ENCODE measurements around the gene CHD9.
"Not testable (repeated sequence)": the region's sequence is repeated elsewhere in the genome, so short reads cannot be mapped to it uniquely, and the experiment has no call there.

CHD9 gene

DNA sequence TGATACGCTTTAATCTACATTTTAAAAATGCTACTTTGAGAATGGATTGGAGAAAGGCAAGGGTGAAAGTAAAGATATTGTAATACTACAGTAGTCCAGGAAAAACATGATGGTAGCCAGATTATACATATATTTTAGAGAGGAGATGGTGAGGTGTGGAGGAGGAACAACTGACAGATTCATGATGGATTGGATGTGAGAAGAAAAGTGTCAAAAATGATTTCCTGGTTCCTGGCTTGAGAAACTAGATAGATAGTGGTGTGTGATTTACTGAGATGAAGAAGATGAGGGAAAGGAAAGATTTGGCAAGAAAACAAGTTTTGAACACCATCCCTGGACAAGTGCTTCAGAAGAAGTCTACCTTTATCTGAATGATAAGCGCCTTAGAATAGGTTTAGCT lies 80.5 kb downstream of the CHD9 start:
- DNase-seq, result no peak

DNA sequence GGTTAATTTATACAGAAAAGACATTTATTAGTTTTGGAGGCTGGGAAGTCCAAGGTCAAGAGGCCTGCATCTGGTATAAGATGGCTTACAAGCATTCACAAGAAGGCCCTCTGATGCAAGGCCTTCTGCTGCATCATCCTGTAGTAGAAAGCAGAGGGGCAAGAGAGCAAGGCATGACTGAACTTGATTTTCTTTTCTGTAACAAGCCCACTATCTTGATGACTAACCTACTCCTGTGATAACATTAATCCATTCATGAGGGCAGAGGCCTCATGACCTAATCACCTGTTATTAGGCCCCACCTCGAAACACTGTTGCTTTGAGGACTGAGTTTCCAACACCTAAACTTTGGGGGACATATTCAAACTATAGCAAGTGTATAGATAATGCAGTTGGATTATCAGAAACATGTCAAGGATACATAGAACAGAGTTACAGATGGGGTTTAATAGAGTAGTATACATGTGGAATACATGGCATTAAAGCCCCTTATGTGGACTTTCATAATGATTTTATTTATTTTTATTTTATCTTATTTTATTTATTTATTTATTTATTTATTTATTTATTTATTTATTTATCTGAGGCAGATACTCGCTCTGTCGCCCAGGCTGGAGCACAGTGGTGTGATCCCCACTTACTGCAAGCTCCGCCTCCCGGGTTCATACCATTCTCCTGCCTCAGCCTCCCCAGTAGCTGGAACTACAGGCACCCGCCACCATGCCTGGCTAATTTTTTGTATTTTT lies 88.2 kb downstream of the CHD9 start:
- DNase-seq, result no peak

DNA sequence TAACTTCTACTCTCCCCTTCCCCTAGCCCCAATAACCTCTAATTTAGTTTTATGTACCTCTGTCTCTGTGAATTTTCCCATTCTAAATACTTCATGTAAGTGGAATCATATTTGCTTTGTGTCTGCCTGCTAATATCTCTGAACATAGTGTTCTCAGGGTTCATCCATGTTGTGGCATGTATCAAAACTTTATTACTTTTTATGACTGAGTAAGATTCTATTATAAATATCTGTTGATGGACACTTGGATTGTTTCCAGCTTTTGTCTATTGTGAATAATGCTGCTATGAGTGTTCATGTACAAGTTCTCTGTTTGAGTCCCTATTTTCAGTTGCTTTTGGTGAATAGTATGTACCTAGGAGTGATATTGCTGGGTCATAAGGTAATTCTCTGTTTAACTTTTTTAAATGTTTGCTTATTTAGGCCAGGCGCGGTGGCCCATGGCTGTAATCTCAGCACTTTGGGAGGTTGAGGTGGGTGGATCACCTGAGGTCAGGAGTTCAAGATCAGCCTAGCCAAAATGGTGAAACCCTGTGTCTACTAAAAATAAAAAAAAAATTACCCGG lies 92.8 kb downstream of the CHD9 start:
- no peak for DNase-seq

DNA sequence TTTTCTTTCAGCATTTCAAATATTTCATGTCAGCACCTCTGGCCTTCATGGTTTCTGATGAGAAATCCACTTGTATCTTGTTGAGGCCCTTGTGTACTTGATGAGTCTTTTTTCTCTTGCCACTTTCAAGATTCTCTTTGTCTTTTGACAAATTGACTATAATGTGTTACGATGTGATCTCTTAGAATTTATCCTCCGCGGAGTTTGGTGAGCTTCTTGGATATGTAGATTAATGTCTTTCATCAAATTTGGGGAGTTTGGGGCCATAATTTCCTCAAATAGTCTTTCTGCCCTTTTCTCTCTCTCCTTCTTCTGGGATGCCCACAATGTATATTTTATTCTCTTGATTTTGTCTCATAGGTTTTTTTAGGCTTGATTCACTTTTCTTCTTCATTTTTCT lies 96.0 kb downstream of the CHD9 start:
- no peak for DNase-seq

DNA sequence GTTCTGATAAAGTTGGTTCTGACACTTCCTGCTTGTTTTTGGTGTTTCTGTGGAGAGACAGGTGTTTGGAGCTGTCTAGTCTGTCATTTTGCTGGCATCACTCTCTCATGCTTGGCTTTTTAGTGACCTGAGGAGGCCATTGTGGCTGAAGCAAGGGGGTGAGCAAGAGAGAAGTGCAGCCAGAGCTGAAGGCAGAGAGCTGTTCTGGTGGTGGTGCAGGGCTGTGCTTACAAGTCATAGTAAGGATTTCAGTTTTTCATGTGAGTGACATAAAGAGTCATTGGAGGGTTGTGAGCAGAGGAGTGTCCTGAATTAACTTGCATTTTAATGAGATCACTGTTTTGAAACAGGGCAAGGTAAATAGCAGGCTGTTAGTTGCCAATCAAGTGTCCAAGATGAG lies 97.5 kb downstream of the CHD9 start:
- DNase-seq, result no peak

DNA sequence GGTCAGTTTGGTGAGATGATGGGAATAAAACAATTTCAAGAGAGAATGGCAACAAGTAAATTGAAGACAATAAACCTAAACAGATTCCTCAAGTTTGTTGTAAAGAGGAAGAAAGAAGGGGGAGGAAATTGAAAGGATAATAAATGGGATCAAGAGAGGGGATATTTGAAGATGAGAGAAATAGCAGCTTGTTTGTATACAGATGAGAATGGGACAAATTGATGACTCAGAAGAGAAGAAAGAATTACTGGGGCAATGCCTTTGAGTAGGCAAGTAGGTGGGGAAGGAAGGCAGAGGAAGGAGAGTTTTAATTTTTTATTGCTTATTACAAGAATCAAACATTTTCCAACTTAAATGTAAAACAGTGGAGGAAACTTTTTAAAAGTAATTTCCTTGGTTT lies 98.3 kb downstream of the CHD9 start:
- no peak for DNase-seq

DNA sequence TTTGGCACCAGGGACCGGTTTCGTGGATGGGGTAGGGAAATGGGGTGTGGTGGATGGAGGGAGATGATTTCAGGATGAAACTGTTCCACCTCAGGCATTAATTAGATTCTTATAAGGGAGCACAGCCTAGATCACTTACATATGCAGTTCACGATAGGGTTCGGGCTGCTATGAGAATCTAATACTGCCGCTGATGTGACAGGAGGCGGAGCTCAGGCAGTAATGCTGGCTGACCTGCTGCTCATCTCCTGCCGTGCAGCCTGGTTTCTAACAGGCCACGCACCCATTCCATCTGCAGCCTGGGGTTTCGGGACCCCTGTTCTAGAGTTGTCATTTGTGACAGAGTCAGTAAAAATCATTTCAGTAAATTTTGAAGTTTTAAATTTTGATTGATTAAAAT lies 99.7 kb downstream of the CHD9 start:
- no peak for DNase-seq

DNA sequence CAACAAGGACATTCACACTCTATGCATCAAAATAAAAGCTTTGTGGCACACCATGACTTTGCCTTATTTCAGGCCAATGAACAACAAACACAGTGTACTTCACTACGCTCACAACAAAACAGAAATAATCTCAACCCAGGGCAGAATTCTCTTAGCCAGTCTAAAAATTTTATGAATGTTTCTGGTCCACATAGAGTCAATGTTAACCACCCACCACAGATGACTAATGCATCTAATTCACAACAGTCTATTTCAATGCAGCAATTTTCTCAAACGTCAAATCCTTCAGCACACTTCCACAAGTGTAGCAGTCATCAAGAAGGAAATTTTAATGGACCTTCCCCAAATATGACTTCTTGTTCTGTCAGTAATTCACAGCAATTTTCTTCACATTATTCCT lies 101.7 kb downstream of the CHD9 start:
- DNase-seq, result no peak

DNA sequence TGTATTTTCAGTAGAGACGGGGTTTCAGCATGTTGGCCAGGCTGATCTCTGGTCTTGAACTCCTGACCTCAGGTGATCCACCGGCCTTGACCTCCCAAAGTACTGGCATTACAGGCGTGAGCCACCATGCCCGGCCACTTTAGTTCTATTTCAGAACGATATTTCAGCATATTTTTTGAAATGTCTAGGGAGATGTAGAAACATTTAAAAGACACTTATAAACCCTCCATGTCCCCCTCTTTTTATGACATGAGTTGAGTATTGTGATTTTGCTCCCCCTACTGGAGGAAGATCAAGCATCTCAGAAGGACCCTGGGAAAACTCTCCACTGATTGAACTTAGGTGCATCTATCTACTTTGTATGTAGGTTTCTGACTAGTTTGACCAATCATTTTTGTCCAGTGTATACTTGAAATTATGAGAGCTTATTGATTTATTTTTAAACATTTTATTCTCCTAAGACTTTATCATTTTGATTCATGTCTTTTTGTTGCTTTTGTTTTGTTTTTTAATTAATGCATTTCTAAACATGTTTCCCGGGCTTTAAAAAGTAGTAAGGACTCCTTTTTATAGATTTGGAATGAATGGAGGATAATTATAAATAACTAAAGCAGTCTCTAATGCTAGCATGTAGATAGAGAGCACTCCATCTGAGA lies 105.1 kb downstream of the CHD9 start:
- DNase-seq, result no peak

DNA sequence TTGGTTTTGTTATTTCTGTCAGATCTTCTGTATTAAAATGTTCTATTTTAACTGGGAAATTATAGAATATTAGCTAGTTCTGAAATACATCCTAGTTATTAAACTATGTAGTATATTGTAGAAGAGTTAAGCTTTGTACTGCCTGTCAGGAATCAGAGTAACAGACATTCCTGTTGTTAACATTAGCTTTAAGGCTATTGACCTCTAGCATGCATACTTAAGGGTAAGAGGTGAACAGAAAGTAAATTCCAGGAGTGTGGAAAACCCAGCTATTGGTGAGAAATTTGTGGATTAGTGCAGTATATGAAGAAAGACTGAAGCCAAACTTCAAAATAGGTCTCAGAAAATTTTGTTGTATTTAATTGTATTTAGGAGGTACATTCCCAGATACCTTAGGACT lies 111.3 kb downstream of the CHD9 start:
- DNase-seq, result no peak

DNA sequence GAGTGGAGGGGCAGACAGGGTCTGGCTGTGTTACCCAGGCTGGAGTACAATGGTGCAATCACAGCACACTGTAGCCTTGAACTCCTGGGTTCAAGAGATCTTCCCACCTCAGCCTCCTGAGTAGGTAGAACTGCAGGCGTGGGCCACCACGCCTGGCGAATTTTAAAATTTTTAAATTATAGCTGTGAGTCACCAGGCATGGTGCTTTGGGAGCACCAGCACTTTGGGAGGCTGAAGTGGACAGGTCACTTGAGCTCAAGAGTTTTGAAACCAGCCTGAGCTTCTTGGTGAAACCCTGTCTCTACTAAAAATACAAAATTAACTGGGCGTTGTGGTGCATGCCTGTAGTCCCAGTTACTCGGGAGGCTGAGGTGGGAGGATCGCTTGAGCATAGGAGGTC lies 114.0 kb downstream of the CHD9 start:
- DNase-seq, result no peak

DNA sequence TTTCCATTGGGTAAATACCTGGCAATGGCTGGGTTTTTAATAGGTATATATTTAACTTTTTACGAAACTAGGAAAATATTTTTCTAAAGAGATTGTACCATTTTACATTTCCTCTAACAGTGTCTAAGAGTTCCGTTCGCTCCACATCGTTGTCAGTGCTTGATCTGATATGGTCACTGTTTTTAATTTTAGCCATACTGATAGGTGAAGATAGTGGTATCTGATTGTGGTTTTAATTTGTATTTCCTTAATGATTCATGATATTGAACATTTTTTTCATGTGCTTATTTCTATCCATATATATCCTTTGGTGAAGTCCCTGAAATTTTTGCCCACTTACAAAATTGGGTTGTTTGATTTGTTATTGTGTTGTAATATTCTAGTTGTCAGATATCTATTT lies 117.7 kb downstream of the CHD9 start:
- DNase-seq, result no peak

DNA sequence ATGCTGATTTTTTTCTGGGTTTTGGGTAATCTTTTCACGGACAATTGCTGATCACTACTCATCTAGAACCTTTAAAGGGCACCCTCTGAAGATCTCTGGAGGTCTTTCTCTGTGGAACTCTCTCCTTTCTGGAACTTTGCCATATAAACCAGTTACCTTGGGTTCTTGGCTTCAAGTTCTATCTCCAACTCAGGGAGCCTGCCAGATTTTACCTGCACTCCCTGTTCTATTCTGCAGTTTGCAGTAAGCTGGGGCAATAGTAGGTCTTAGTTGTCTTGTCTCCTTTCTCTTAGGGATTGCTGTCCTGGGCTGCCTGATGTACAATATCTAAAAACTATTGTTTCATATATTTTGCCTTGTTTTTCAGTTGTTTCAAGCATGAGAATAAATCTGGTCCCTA lies 120.3 kb downstream of the CHD9 start:
- no peak for DNase-seq

DNA sequence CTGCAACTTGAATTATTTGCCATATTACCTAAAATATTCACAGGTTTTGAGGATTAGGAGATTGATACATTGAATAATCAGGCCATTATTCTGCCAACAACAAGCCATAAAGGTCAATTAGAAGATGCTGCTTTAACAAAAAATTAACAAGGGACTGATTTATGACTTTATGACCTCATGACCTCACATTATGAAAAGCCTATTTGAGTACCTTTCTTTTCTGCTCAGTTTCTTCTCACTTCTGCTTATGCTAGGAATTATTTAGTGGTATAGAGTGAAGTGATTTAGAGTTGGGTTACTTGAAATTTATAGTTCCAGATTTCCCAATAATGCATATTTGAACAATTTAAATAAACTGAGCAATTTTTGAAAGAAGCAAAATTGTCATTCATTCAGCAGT lies 121.6 kb downstream of the CHD9 start:
- no peak for DNase-seq

DNA sequence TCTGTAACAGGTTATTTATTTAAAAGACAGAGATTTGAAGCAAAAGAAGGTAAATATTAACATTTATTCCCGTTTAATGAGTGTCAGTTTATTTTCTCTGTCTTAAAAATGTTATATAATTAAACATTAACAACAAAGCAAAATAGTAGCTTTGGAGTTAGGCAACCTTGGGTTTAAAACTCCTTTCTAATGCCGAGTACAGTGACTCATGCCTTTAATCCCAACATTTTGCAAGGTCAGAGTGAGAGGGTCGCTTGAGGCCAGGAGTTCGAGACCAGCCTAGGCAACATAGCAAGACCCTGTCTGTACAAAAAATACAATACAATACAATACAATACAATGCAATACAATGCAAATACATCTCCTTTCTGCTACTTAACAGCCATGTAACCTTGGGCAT lies 128.7 kb downstream of the CHD9 start:
- no peak for DNase-seq

DNA sequence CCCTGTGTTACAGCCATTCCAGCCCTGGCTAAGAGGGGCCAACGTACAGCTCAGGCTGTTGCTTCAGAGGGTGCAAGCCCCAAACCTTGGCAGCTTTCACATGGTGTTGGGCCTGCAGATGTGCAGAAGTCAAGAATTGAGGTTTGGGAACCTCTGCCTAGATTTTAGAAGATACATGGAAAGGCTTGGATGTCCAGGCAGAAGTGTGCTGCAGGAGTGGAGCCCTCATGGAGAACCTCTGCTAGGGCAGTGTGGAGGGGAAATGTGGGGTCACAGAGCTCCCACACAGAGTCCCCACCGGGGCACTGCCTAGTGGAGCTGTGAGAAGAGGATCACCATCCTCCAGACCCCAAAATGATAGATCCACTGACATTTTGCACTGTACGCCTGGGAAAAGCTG lies 130.9 kb downstream of the CHD9 start:
- DNase-seq, result not testable (repeated sequence)

DNA sequence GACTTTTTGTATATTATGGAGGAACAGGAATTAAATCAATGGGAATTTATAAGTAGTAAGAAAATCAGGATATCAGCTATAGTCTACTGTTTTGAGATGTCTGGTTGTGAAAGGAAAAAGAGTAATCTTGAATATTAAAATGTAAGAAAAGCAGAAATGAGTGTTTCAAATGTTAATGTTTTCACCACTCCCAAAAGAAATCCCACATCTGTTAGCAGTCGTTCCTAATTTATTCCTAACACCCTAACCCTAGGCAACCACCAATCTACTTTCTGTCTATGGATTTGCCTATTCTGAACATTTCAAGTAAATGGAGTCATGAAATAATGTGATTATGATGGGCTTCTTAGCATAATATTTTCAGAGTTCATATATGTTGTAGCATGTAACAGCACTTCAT lies 133.0 kb downstream of the CHD9 start:
- DNase-seq, result no peak

DNA sequence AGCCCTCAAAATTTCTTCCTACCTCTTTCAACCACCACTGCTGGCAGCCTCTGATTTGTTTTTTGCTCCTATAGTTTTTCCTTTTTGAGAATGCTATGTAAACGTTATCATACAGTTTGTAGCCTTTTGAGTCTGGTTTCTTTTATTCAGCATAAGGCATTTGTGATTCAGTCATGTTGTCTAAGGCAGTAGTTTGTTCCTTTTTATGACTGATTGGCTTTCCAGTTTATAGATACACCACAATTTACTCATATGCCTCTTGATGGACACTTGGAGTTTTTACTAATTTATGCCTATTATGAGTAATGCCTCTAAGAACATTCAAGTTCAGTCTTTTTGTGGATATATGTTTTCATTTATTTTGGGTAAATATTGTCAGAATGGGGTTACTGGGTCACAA lies 136.6 kb downstream of the CHD9 start:
- no peak for DNase-seq

DNA sequence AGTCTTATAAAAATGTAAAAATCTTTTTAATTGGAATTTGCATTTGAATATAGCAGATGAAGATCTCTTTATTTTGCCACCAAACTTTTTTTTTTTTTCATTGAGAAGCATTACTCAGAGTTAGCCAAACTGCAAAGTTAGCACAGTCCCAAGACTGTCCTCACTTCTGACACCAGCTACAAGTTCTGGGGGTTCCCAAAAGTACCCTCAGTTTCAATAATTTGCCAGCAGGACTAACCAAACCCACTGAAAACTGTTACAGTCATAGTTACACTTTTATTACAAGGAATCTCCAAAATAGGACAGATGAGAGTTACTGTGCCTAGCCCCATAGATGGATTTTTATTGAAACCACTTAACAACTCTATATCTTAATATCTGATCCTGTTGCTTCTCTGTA lies 144.1 kb downstream of the CHD9 start:
- DNase-seq, result no peak

DNA sequence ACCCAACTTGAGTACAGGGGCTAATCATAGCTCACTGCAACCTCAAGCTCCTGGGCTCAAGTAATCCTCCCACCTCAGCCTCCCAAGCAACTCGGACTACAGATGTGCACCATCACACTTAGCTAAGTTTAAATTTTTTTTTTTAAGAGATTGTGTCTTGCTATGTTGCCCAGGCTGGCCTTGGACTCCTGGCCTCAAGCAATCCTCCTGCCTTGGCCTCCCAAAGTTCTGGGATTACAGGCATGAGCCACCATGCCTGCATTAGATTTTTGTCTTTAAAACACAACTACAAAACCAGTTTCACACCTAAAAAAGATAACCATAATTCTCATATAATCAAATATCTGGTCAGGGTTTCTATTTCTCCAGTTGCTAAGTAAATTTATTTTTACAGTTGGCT lies 147.1 kb downstream of the CHD9 start:
- DNase-seq, result no peak

DNA sequence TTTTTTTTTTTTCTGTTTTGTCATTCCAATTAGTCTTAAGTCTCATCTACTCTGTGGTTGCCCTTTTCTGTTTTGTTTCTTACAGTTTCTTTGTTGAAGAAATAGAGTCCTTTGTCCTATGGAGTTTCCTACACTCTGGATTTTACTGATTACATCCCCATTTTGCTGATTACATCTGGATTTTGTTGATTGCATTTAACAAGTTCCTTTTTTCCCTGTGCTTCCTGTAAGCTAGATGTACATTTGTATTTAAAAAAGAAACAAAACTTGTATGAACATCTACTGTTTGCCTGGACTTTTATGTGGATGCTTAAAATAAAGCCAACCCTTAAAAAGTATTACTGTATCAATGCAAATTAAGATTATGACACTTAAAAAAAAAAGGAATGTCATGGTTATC lies 147.6 kb downstream of the CHD9 start:
- no peak for DNase-seq

DNA sequence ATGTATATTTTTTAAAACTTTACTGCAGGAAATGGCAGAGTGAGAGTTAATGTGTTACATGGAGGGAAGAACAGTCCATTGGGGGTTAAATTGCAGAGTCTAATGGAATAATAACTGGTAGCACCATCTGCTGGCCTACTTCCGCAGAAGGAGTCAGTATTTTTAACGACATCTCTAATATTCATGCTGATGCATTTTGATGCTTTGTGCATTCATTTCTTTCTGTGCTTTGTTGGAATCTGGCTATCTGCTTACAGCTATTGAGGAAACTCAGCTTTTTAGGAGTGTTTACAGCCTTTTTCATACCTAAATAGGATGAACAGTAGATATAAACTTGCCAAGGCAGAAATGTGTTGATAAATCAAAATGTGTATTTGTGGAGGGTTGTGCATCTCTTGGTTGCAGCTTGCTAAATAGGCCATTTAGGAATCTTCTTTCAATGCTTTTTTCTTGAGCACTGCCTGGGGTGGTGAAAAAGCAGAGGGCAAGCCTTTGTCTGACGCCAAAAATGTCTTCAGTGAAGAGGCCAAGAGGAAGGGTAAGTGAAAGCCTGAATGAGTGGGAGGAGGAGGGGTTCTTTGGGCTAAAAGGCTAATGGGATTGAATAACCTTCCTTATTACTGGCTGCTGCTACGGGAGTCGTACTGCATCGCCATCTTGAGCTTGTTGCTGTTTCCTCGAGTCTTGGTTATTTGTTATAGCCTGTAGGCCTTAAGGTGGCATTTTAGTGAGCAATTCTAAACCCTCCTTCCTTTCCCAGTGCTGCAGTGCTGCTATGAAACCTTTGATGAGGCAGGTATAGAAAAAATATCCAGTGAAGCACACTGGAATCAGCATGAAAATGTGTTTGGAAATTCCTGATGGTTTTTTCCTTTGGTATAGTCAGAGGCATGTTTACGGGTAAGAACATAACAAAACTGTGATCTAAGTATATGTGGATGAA lies 153.3 kb downstream of the CHD9 start:
- DNase-seq, result peak; percentile 81

DNA sequence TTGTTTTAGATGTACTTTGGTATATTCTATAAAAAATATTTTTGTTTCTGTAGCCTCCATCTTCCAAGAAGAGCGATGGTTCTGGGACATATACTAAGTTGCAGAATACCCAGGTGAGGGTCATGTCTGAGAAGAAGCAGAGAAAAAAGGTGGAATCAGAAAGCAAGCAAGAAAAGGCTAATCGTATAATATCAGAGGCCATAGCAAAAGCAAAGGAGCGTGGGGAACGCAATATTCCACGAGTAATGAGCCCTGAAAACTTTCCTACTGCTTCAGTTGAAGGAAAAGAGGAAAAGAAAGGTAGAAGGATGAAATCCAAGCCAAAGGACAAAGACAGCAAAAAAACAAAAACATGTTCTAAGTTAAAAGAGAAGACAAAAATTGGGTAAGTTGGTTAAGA lies 154.6 kb downstream of the CHD9 start:
- no peak for DNase-seq

DNA sequence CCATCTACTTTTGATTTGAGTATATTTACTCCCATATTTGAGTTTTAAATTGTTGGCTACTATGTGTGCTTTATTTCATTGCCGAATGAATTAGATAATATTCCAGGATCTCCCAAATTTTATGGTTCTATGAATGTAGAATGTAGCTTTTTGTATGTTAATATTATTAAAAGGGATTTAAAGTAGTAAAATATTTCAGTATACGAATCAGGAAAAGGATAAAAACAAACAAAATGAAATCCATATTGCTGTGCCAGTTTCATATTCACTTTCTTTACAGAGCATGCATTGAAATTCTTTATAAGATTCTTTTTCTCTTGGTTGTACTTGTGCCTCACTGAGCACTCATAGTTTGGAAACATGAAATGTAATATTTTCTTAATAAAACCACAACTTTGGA lies 155.1 kb downstream of the CHD9 start:
- no peak for DNase-seq

Data from femur (tissue), 1 donor.